NCI-H510A (cell line): Measurements from ENCODE around the gene SCYGR1.
"Not testable (repeated sequence)": the region's sequence is repeated elsewhere in the genome, so short reads cannot be mapped to it uniquely, and the experiment has no call there.

Source experiments
- DNase-seq: peaks from one replicate; lab custom pipeline; 2025; lab: John Stamatoyannopoulos, UW

Gene SCYGR1

DNA sequence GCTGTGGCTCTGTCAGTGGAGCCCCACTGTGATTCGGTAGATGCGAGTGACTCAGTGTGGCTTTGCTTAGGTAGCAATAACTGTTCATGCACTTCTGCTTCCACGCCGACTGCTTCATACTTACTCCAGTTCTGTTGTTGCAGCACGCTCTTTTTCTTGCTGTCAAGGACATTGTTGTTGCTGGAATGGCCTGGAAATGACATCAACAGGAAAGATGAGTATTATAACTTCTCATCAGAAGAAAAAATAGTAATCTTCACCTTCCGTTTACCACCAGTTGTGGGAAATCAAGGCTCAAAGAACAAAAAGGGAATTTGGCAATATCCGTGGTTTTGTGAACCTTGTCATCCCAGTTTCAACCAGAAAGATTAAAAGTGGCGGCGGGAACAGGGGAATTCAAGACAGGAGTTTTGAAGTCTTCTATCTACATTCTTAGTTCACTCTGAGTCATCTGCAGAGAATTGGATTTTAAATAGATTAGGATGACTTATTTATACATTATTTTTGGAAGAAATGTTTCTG is 16.9 kb downstream of the SCYGR1 start:
- no peak for DNase-seq

- no peak for DNase-seq
Measured at GRCh38 chr2:227370092-227370491, 17.7 kb downstream of the SCYGR1 start.

GRCh38 chr2:227368574-227368973 is 19.2 kb downstream of the SCYGR1 start:
- DNase-seq = no peak

DNA sequence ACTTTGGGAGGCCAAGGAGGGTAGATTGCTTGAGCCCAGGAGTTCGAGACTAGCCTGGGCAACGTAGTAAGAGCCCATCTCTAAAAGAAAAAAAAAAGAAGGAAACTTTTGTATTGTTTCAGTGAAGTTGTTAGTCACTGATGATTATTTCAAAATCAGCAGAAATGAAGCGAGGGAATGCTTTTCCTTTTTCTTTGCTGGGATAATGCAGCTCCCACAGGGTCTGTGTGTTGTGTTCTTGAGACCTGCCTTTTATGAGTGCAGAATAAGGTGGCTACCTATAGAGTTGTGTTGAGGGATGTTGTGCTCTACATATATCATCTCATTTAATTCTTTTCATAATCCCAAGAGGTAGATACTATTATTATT is 20.3 kb downstream of the SCYGR1 start:
- no peak for DNase-seq

DNA sequence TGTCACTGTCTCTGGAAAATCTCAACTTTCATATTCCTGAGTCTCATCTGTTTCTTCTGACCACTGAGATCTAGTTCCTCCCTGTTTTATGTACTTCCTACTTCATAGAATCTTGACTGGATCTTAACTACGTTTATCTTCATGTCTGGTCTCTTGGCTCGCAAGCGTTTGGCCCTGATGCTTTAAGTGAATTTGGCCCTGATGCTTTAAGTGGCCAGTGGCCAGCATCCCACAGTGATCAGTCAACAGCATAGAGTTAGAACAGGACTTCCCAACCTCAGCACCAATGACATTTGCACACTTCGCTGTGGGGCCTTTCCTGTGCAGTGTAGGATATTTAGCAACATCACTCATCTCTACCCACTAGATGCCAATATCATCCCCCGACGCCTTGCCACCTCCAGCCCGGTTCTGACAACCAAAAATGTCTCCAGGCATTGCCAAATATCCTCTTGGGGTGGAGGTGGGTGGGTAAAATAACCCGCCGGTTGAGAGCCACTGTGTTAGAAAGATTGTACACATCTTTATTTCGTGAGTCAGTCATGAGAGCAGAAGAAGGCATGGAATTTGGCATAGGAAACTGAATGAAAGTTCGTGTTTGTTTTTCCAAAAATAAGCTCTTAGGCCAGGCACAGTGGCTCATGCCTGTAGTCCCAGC is 20.9 kb downstream of the SCYGR1 start:
- no peak for DNase-seq

- DNase-seq = no peak
Measured at GRCh38 chr2:227365833-227366232, 21.9 kb downstream of the SCYGR1 start.

GRCh38 chr2:227364585-227365263 is 23.0 kb downstream of the SCYGR1 start:
- not testable (repeated sequence) for DNase-seq

- no peak for DNase-seq
Measured at GRCh38 chr2:227363756-227364155, 24.0 kb downstream of the SCYGR1 start.

- DNase-seq = no peak
Measured at GRCh38 chr2:227360351-227360750, 27.4 kb downstream of the SCYGR1 start.

DNA sequence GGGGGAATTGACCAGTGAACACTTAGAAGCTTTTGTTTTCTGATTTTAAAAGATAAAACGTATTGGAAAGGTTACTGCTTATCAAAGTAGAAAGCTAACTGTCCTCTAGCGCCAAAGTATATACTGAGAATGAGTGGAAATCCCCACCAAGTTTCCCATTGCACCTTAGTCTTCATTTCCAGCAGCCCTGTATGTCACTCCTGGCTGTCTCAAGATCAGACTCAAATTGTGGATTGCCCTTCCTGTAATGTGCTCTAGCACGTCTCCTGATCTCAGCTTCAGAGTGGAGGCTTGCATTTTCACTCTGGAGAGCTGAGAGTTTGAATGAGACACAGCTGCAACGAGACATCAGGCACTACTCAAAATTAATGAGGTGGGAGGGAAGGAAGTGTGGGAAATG is 36.1 kb downstream of the SCYGR1 start:
- no peak for DNase-seq

DNA sequence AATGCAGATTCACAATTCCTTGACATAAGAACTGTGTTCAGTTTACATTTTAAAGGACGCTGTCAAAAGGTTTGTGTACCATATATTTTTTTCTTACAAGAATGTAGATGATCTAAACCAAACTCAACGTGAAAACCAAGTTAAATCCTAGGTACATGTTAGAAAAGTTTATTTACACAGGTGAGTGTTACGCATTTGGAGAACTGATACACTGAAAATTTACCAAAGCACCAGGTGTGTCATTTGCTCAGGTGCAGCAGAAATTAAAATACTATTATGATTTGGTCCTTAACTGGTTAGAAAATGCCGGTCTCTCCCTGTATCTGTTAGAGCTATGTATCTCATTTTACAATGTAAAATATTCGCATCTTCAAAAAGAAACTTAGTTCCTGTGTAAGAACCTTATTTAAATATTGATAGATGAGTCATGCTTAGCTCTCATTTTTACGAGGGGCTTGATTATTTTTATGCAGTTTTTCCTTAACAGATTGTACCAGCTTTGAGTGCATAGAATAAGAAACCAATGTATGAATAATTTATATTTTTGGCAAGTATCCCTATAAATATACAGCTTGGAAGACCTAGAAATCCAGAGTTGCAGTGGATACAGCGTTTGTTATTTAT is 37.6 kb downstream of the SCYGR1 start:
- DNase-seq = no peak

GRCh38 chr2:227348324-227348723 is 39.4 kb downstream of the SCYGR1 start:
- DNase-seq = no peak

DNA sequence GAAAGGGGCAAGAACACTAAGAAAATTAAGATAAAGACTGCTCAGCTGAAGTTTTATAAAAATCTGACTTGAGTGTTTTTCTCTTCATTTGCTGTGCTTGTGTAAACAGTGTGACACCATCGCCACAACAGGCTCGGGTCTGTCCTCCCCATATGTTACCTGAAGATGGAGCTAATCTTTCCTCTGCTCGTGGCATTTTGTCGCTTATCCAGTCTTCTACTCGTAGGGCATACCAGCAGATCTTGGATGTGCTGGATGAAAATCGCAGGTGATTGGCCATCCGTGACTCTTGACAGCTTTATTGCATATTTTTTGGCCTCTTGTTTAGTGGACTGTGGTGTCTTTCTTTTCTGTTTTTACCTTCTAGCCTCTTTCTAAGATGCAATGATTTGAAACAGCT is 40.6 kb downstream of the SCYGR1 start:
- DNase-seq = no peak

DNA sequence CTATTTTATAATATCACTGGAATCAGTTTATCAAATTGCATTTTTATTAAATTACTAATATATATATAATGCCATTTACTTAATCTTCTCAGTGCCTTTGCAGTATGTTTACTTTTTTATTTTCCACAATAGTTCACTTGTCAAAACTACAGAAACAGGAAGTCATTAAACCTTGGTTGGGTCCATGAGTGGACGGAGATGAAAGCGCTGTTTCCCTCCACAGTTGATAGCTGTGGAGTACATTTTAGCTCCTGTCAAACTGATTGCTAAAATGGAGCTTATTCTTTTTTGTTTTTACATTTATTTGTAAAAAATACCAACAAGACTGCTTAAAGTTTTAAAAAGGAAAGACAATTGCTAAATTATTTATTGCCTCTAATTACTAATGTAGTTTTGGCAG is 43.5 kb downstream of the SCYGR1 start:
- DNase-seq = no peak

DNA sequence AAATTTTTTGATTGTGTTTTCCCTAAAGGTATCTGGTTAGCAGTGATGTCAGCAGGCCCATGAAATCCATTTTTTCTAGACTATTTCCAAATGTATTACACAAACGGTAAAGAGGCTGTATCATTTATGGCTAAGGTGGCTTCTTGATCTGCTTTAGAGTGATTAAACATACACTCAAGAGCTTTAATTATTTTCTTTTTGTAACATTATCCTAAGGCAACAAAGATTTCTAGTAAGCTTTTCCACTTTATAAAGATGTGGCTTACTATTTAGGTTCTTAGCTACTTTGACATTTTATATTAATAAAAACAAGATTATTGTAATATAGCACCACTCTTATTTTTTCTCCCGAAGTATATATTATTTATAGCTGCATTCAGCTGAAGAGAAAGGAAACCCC is 46.2 kb downstream of the SCYGR1 start:
- DNase-seq = no peak

- DNase-seq = no peak
Measured at GRCh38 chr2:227340106-227340505, 47.6 kb downstream of the SCYGR1 start.

- no peak for DNase-seq
Measured at GRCh38 chr2:227339098-227339599, 48.6 kb downstream of the SCYGR1 start.
